SK-N-SH (cell line): ENCODE data around the gene GRIN1.

Source experiments
- FOSL2 ChIP-seq: IDR thresholded peaks from 2 replicates; pipeline ENCODE4 v1.4.0; 2012; ENCODE audit warnings: low read depth, mild to moderate bottlenecking, moderate library complexity, borderline replicate concordance
- FOXJ3 ChIP-seq: sonication (generic); formaldehyde crosslinking; IDR thresholded peaks from 2 replicates; pipeline ENCODE4 v1.5.1; 2020; ENCODE audit warnings: mild to moderate bottlenecking, missing genetic modification reagents
- MXI1 ChIP-seq: IDR thresholded peaks from 2 replicates; pipeline ENCODE4 v1.6.1; 2012; ENCODE audit warnings: mild to moderate bottlenecking, low read depth, low read length, improper control_type of control experiment
- RFX5 ChIP-seq: IDR thresholded peaks from 2 replicates; pipeline ENCODE4 v1.6.1; 2012; ENCODE audit warnings: mild to moderate bottlenecking, improper control_type of control experiment, low read length
- TAF1 ChIP-seq: IDR thresholded peaks from 2 replicates; pipeline ENCODE4 v1.6.1; 2012; ENCODE audit warnings: low read depth, mild to moderate bottlenecking, low read length, moderate library complexity, borderline replicate concordance
- TEAD4 ChIP-seq: IDR thresholded peaks from 2 replicates; pipeline ENCODE4 v1.4.0; 2012; ENCODE audit warnings: mild to moderate bottlenecking, borderline replicate concordance; ENCODE audit not compliant: insufficient read depth
- YY1 ChIP-seq: IDR thresholded peaks from 2 replicates; pipeline ENCODE4 v1.4.0; 2012; ENCODE audit warnings: low read depth, mild to moderate bottlenecking
- TF ChIP-seq, protein P1 (sequence below): fragments of 200-600 bp; sonication (generic); IDR thresholded peaks from 2 replicates; pipeline ENCODE4 v1.6.1; 2017; ENCODE audit warnings: antibody characterized with exemption, mild to moderate bottlenecking, moderate library complexity
- TF ChIP-seq, protein P2 (sequence below): fragments of 150-350 bp; IDR thresholded peaks from 2 replicates; pipeline ENCODE4 v1.6.1; 2017; ENCODE audit warnings: antibody characterized with exemption, low read length, low read depth, borderline replicate concordance
- TF ChIP-seq, protein P3 (sequence below): IDR thresholded peaks from 2 replicates; pipeline ENCODE4 v1.4.0; 2012; ENCODE audit warnings: low read depth, borderline replicate concordance
- TF ChIP-seq, protein P4 (sequence below): IDR thresholded peaks from 2 replicates; pipeline ENCODE4 v1.4.0; 2012; ENCODE audit warnings: low read depth, borderline replicate concordance

DNA sequence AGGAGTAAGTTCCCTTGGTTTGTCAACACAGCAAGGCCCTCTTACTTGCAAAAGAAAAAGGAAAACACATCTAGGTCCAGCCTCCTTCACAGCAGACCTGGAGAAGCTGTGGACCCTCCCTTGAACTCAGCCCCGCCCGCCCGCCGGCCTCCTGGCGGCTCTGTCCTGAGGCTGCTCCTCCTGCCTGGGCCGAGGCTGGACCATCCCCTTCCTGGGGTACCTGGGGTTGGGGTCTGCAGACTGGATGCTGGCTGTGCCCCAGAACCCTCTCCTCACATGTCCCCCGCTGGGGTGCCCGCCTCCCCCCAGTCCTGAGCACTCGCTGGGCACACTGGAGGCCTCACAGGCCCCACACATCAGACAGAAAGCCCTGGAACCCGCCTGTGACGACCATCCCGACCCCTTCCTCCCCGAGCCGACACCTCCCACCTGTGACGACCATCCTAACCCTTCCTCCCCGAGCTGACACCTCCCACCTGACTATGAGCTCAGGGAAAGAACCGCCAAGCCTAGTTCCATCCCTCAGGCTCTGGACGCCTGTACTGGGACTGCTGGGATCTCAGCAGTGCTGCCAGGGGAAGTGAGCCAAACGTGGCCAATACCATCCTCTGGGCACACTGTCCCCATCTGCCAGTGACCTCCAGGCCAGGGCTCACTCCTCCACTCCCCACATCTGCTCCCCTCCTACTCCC, 40.1 kb downstream of the GRIN1 start:
- TF ChIP-seq, protein P1, sequence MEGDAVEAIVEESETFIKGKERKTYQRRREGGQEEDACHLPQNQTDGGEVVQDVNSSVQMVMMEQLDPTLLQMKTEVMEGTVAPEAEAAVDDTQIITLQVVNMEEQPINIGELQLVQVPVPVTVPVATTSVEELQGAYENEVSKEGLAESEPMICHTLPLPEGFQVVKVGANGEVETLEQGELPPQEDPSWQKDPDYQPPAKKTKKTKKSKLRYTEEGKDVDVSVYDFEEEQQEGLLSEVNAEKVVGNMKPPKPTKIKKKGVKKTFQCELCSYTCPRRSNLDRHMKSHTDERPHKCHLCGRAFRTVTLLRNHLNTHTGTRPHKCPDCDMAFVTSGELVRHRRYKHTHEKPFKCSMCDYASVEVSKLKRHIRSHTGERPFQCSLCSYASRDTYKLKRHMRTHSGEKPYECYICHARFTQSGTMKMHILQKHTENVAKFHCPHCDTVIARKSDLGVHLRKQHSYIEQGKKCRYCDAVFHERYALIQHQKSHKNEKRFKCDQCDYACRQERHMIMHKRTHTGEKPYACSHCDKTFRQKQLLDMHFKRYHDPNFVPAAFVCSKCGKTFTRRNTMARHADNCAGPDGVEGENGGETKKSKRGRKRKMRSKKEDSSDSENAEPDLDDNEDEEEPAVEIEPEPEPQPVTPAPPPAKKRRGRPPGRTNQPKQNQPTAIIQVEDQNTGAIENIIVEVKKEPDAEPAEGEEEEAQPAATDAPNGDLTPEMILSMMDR: no peak
- TF ChIP-seq, protein P2, sequence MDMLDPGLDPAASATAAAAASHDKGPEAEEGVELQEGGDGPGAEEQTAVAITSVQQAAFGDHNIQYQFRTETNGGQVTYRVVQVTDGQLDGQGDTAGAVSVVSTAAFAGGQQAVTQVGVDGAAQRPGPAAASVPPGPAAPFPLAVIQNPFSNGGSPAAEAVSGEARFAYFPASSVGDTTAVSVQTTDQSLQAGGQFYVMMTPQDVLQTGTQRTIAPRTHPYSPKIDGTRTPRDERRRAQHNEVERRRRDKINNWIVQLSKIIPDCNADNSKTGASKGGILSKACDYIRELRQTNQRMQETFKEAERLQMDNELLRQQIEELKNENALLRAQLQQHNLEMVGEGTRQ: no peak
- TF ChIP-seq, protein P3, sequence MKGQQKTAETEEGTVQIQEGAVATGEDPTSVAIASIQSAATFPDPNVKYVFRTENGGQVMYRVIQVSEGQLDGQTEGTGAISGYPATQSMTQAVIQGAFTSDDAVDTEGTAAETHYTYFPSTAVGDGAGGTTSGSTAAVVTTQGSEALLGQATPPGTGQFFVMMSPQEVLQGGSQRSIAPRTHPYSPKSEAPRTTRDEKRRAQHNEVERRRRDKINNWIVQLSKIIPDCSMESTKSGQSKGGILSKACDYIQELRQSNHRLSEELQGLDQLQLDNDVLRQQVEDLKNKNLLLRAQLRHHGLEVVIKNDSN: no peak
- TF ChIP-seq YY1 (no peak), FOSL2 (no peak), RFX5 (no peak), MXI1 (no peak), TAF1 (no peak), FOXJ3 (CRISPR knock-in tag) (no peak), TEAD4 (no peak)
- TF ChIP-seq, protein P4, sequence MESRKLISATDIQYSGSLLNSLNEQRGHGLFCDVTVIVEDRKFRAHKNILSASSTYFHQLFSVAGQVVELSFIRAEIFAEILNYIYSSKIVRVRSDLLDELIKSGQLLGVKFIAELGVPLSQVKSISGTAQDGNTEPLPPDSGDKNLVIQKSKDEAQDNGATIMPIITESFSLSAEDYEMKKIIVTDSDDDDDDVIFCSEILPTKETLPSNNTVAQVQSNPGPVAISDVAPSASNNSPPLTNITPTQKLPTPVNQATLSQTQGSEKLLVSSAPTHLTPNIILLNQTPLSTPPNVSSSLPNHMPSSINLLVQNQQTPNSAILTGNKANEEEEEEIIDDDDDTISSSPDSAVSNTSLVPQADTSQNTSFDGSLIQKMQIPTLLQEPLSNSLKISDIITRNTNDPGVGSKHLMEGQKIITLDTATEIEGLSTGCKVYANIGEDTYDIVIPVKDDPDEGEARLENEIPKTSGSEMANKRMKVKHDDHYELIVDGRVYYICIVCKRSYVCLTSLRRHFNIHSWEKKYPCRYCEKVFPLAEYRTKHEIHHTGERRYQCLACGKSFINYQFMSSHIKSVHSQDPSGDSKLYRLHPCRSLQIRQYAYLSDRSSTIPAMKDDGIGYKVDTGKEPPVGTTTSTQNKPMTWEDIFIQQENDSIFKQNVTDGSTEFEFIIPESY: no peak
